Endothelial cell (in vitro differentiated cells): Measurements from ENCODE around the gene TYW5. TPM values are rescaled to one million over a fixed set of nuclear protein-coding genes. Genes with fewer than 3 reads are reported as not detected.

Experiments
- DNase-seq: peaks from one replicate; pipeline ENCODE4 v3.0.0; 2021; ENCODE audit warnings: low spot score
- H3K27ac Mint-ChIP-seq: one replicate; pipeline ENCODE4 v1.8.0; 2021; ENCODE audit warnings: mixed read lengths, inconsistent platforms; ENCODE audit not compliant: unreplicated experiment
- H3K27me3 Mint-ChIP-seq: one replicate; pipeline ENCODE4 v1.8.0; 2021; ENCODE audit warnings: mild to moderate bottlenecking, moderate library complexity, mixed read lengths, inconsistent platforms; ENCODE audit not compliant: unreplicated experiment
- H3K36me3 Mint-ChIP-seq: one replicate; pipeline ENCODE4 v1.8.0; 2021; ENCODE audit warnings: mild to moderate bottlenecking, low read depth, mixed read lengths, inconsistent platforms; ENCODE audit not compliant: unreplicated experiment
- H3K4me1 Mint-ChIP-seq: one replicate; pipeline ENCODE4 v1.8.0; 2021; ENCODE audit warnings: mild to moderate bottlenecking, mixed read lengths, inconsistent platforms; ENCODE audit not compliant: unreplicated experiment
- H3K4me3 Mint-ChIP-seq: one replicate; pipeline ENCODE4 v1.8.0; 2021; ENCODE audit warnings: mild to moderate bottlenecking, mixed read lengths, inconsistent platforms; ENCODE audit not compliant: unreplicated experiment
- H3K9me3 Mint-ChIP-seq: one replicate; pipeline ENCODE4 v1.8.0; 2021; ENCODE audit warnings: mixed read lengths, inconsistent platforms; ENCODE audit not compliant: unreplicated experiment
- total RNA-seq: library from RNA; stranded (reverse); fragmentation: NEBNext Ultra II Directional; extraction: Animal tissue kit (Norgen Biotek cat#: 25700); gene quantifications from one replicate; pipeline ENCODE4 v1.2.1, GENCODE V29; 2021; ENCODE audit not compliant: unreplicated experiment
- TF ChIP-seq, protein P1 (sequence below): fragments of 200-600 bp; sonication (generic); IDR thresholded peaks from one replicate; pipeline ENCODE4 v1.5.0; 2021; ENCODE audit warnings: antibody characterized with exemption; ENCODE audit not compliant: unreplicated experiment

The TYW5 gene
- total RNA-seq, 1 donor from 2014 or later, result 8.3 TPM

- Mint-ChIP-seq H3K27ac (peak overlapping the region; percentile 93), H3K4me1 (peaks cover 23% of the 10 kb centered on the region), H3K9me3 (no peaks in the 10 kb centered on the region), H3K4me3 (peak overlapping the region; percentile 97), H3K27me3 (peaks cover 4% of the 10 kb centered on the region), H3K36me3 (peaks cover 5% of the 10 kb centered on the region)
- DNase-seq, result no peak
- TF ChIP-seq, protein P1, sequence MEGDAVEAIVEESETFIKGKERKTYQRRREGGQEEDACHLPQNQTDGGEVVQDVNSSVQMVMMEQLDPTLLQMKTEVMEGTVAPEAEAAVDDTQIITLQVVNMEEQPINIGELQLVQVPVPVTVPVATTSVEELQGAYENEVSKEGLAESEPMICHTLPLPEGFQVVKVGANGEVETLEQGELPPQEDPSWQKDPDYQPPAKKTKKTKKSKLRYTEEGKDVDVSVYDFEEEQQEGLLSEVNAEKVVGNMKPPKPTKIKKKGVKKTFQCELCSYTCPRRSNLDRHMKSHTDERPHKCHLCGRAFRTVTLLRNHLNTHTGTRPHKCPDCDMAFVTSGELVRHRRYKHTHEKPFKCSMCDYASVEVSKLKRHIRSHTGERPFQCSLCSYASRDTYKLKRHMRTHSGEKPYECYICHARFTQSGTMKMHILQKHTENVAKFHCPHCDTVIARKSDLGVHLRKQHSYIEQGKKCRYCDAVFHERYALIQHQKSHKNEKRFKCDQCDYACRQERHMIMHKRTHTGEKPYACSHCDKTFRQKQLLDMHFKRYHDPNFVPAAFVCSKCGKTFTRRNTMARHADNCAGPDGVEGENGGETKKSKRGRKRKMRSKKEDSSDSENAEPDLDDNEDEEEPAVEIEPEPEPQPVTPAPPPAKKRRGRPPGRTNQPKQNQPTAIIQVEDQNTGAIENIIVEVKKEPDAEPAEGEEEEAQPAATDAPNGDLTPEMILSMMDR, result no peak
These were observed 318 bp downstream of the TYW5 start for GRCh38 chr2:199955007-199955338.

GRCh38 chr2:199951023-199951422 lies 4.3 kb downstream of the TYW5 start:
- no peaks in the 10 kb centered on the region for H3K9me3 Mint-ChIP-seq

GRCh38 chr2:199950396-199950795 lies 4.9 kb downstream of the TYW5 start:
- peaks cover 4% of the 10 kb centered on the region for H3K4me1 Mint-ChIP-seq
- H3K27ac Mint-ChIP-seq, result no peak overlapping the region
- H3K36me3 Mint-ChIP-seq, result no peaks in the 10 kb centered on the region
- H3K27me3 Mint-ChIP-seq, result peaks cover 4% of the 10 kb centered on the region
- no peak overlapping the region for H3K4me3 Mint-ChIP-seq
- DNase-seq, result no peak
- H3K9me3 Mint-ChIP-seq, result no peaks in the 10 kb centered on the region
- TF ChIP-seq, protein P1, result no peak

More at GRCh38 chr2:199951023-199951422, 4.3 kb downstream of the TYW5 start:
- no peak for DNase-seq
- TF ChIP-seq, protein P1, result no peak
- Mint-ChIP-seq H3K4me1 (peaks cover 6% of the 10 kb centered on the region), H3K4me3 (no peak overlapping the region), H3K27me3 (peaks cover 4% of the 10 kb centered on the region), H3K27ac (no peak overlapping the region), H3K36me3 (peaks cover under 1% of the 10 kb centered on the region)

GRCh38 chr2:199946836-199947235 lies 8.5 kb downstream of the TYW5 start:
- TF ChIP-seq, protein P1, result no peak
- H3K9me3 Mint-ChIP-seq, result no peaks in the 10 kb centered on the region
- no peaks in the 10 kb centered on the region for H3K27me3 Mint-ChIP-seq
- no peak for DNase-seq
- no peaks in the 10 kb centered on the region for H3K4me1 Mint-ChIP-seq
- no peak overlapping the region for H3K4me3 Mint-ChIP-seq
- peaks cover 9% of the 10 kb centered on the region for H3K36me3 Mint-ChIP-seq
- H3K27ac Mint-ChIP-seq, result no peak overlapping the region

DNA sequence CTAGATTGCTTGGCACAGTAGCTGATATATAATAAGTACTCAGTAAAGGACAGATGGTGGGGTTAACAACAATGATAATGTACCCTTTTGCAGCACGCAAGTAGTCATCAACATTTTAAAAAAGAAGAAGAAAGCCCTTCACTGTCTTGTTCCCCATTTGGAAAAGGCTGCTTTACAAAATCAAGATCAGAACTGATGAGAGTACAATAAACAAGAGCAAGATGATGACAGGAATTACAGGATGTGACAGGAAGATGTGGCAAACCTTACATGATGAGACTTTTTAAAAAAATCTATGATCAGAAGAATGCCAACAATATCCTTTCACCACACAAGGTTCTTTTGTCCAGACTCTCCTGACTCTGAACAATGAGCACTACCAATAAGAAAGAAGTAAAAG lies 9.1 kb downstream of the TYW5 start:
- Mint-ChIP-seq H3K27ac (no peak overlapping the region), H3K9me3 (no peaks in the 10 kb centered on the region), H3K4me3 (no peak overlapping the region), H3K27me3 (no peaks in the 10 kb centered on the region), H3K4me1 (no peaks in the 10 kb centered on the region), H3K36me3 (peaks cover 9% of the 10 kb centered on the region)
- TF ChIP-seq, protein P1, result no peak
- DNase-seq, result no peak
